ENCODE data around the gene SCYL1. TPM values are rescaled to one million over a fixed set of nuclear protein-coding genes. Genes with fewer than 3 reads are reported as not detected.
A peak's percentile ranks its signal among the peaks of the same experiment; 100 is the strongest.

Gene SCYL1
- total and polyA plus RNA-seq, 2 donors (not counting 1 experiment from before 2014, with no cell fraction given): 76.5 to 85.5 TPM

DNA sequence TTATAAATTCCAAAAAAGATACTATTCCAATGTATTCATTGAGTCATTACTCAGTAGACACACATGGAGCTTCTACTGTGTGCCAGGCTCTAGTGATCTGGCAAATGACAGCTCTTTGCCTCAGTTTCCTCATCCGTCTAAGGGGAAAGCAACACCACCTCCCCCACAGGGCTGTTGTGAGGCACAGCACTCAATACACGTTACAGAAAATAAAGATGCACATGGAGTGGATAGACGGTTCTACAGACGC, 32.6 kb upstream of the SCYL1 start:
- Histone ChIP-seq H3K4me2 (replicated peaks; ENCODE audit: low read depth, low read length, poor library complexity, severe bottlenecking) (peak overlapping the region; percentile 57), H3K4me3 (ENCODE audit: control extremely low read depth in 1 of 5, extremely low read depth in 1 of 5, insufficient read depth in 1 of 5, low read depth in 2 of 5, low read length in 4 of 5) (no peak overlapping the region), H3K27ac (ENCODE audit: low read length in 2 of 2) (no peak overlapping the region), H3K4me1 (ENCODE audit: control insufficient read depth in 2 of 2, insufficient read depth in 2 of 2, low read length in 2 of 2) (peaks cover 62 to 83% of the 10 kb centered on the region in 2 donors), H4K20me1 (ENCODE audit: control insufficient read depth, insufficient read depth, low read length, poor library complexity, severe bottlenecking) (no peaks in the 10 kb centered on the region), H2AFZ (ENCODE audit: insufficient read depth, low read depth, low read length, poor library complexity, severe bottlenecking) (peak overlapping the region; percentile 22), H3K9me3 (ENCODE audit: control extremely low read depth in 1 of 3, control insufficient read depth in 2 of 3, insufficient read depth in 1 of 3, low read length in 2 of 3) (no peaks in the 10 kb centered on the region), H3K79me2 (ENCODE audit: control insufficient read depth, insufficient read depth, low read length) (peaks cover 66% of the 10 kb centered on the region), H3K9ac (ENCODE audit: low read length) (no peak overlapping the region), H3K27me3 (replicated peaks in 1 of 4; ENCODE audit: control extremely low read depth in 1 of 4, control insufficient read depth in 3 of 4, insufficient read depth in 4 of 4, low read length in 3 of 4) (no peaks in the 10 kb centered on the region), H3K36me3 (replicated peaks in 1 of 2; ENCODE audit: control extremely low read depth in 1 of 2, control insufficient read depth in 1 of 2, extremely low read depth in 1 of 2, insufficient read depth in 2 of 2, low read length in 1 of 2) (no peaks in the 10 kb centered on the region)
- ChIA-PET POLR2A (interaction anchor here (0.9 to 20.7 kb wide), 9 partner anchors 10 to 101 kb away, joined by 3 to 1159 read pairs (median 4); partner anchors contain the start of gene NEAT1), CTCF (interaction anchor here (0.8 to 3.2 kb wide), 6 partner anchors 10 to 110 kb away, joined by 3 to 25 read pairs (median 4); partner anchors contain the start of gene SLC25A45)
- no peaks in the 10 kb centered on the region for H3K9me3 Mint-ChIP-seq (ENCODE audit: insufficient read depth)
- ATAC-seq (ENCODE audit: low read depth) (no peak), DNase-seq (peak; percentile 19)
- WGBS (ENCODE audit: insufficient coverage): 50% methylated on average over 2 of the region's 4 CpGs
- intact Hi-C loops (cut with micrococcal nuclease): no loop called here
- H3K4me3 Mint-ChIP-seq: peak overlapping the region; percentile 73
- peaks cover 76% of the 10 kb centered on the region for H3K4me1 Mint-ChIP-seq
- TF ChIP-seq EZH2 (IDR thresholded peaks at IDR 0.05; ENCODE audit: borderline replicate concordance, insufficient read depth, low read depth, low read length, poor library complexity, severe bottlenecking): no peak
- TF ChIP-seq, protein P1, sequence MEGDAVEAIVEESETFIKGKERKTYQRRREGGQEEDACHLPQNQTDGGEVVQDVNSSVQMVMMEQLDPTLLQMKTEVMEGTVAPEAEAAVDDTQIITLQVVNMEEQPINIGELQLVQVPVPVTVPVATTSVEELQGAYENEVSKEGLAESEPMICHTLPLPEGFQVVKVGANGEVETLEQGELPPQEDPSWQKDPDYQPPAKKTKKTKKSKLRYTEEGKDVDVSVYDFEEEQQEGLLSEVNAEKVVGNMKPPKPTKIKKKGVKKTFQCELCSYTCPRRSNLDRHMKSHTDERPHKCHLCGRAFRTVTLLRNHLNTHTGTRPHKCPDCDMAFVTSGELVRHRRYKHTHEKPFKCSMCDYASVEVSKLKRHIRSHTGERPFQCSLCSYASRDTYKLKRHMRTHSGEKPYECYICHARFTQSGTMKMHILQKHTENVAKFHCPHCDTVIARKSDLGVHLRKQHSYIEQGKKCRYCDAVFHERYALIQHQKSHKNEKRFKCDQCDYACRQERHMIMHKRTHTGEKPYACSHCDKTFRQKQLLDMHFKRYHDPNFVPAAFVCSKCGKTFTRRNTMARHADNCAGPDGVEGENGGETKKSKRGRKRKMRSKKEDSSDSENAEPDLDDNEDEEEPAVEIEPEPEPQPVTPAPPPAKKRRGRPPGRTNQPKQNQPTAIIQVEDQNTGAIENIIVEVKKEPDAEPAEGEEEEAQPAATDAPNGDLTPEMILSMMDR (IDR thresholded peaks at IDR 0.05): no peak
- H3K27me3 Mint-ChIP-seq: no peaks in the 10 kb centered on the region
- H3K27ac Mint-ChIP-seq: peak overlapping the region; percentile 94

DNA sequence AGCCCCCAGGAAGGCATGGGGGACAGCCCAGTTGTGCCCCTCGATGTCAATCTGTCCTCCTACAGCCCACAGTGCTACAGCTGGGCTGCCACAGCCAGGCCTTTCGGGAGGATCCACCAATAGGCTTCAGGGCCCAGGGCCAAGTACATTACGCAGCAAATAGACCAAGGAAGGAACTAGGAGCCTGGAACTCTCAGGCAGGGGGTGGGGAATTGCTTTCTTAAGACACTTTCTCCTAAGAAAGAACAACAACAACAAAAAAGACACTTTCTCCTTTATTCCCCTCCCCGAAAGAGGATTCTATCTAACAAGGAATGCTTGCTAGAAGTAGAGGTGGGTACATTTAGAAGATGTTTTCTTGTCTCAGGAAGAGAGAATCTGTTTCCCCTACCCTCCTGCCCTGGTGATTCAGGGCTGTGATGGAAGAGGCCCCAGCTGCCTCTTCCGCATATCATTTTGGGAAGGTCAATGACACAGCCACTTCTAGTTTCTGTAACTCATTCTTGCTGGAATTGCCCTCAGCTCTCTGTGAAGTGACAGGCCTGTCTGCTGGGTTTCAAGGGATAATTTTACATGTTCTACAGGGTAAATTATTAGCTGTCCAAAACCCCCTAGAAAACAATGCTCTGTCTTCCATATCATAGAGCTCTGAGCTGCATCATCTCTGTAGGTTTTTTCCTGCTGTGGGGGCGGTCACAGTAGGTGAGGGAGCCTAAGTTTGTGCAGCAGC, 32.1 kb upstream of the SCYL1 start:
- Mint-ChIP-seq H3K27me3 (no peaks in the 10 kb centered on the region), H3K4me3 (peak overlapping the region; percentile 73), H3K9me3 (ENCODE audit: insufficient read depth) (no peaks in the 10 kb centered on the region), H3K27ac (peak overlapping the region; percentile 94), H3K4me1 (peaks cover 71% of the 10 kb centered on the region)
- ChIA-PET CTCF (interaction anchor here (0.6 to 3.2 kb wide), 12 partner anchors 9 to 133 kb away, joined by 3 to 25 read pairs (median 4); partner anchors contain the start of gene SLC25A45), POLR2A (interaction anchor here (0.6 to 20.7 kb wide), 10 partner anchors 9 to 102 kb away, joined by 3 to 1159 read pairs (median 5); partner anchors contain the start of gene NEAT1)
- ATAC-seq (ENCODE audit: low read depth) (no peak), DNase-seq (peak; percentile 49)
- H3K9me3 ChIP-seq (ENCODE audit: control extremely low read depth in 1 of 3, control insufficient read depth in 2 of 3, insufficient read depth in 1 of 3, low read length in 2 of 3): no peaks in the 10 kb centered on the region
- peaks cover 68% of the 10 kb centered on the region for H3K79me2 ChIP-seq (ENCODE audit: control insufficient read depth, insufficient read depth, low read length)
- H3K27ac ChIP-seq (ENCODE audit: low read length in 2 of 2): peak overlapping the region; percentile 5 to 52
- no peak overlapping the region for H3K9ac ChIP-seq (ENCODE audit: low read length)
- H3K4me1 ChIP-seq (ENCODE audit: control insufficient read depth in 2 of 2, insufficient read depth in 2 of 2, low read length in 2 of 2): peaks cover 59 to 78% of the 10 kb centered on the region in 2 donors
- H3K27me3 ChIP-seq (replicated peaks in 1 of 4; ENCODE audit: control extremely low read depth in 1 of 4, control insufficient read depth in 3 of 4, insufficient read depth in 4 of 4, low read length in 3 of 4): no peaks in the 10 kb centered on the region
- no peak overlapping the region for H3K4me3 ChIP-seq (ENCODE audit: control extremely low read depth in 1 of 5, extremely low read depth in 1 of 5, insufficient read depth in 1 of 5, low read depth in 2 of 5, low read length in 4 of 5)
- intact Hi-C loops (cut with micrococcal nuclease): no loop called here
- TF ChIP-seq, protein P1 (IDR thresholded peaks at IDR 0.05): no peak
- no peak for TF ChIP-seq EZH2 (IDR thresholded peaks at IDR 0.05; ENCODE audit: borderline replicate concordance, insufficient read depth, low read depth, low read length, poor library complexity, severe bottlenecking)
- WGBS (ENCODE audit: insufficient coverage): 36% methylated on average over 3 of the region's 6 CpGs
- H2AFZ ChIP-seq (ENCODE audit: insufficient read depth, low read depth, low read length, poor library complexity, severe bottlenecking): peak overlapping the region; percentile 22
- no peaks in the 10 kb centered on the region for H4K20me1 ChIP-seq (ENCODE audit: control insufficient read depth, insufficient read depth, low read length, poor library complexity, severe bottlenecking)
- peak overlapping the region; percentile 57 for H3K4me2 ChIP-seq (replicated peaks; ENCODE audit: low read depth, low read length, poor library complexity, severe bottlenecking)
- H3K36me3 ChIP-seq (replicated peaks in 1 of 2; ENCODE audit: control extremely low read depth in 1 of 2, control insufficient read depth in 1 of 2, extremely low read depth in 1 of 2, insufficient read depth in 2 of 2, low read length in 1 of 2): no peaks in the 10 kb centered on the region

Measured in B cell (primary cell).